NCI-H526 (cell line): ENCODE data around the gene GATAD2A.
A peak's percentile ranks its signal among the peaks of the same experiment; 100 is the strongest.
"Not testable (repeated sequence)": the region's sequence is repeated elsewhere in the genome, so short reads cannot be mapped to it uniquely, and the experiment has no call there.

Experiments
- DNase-seq, 2 experiments: peaks; one replicate each; lab custom pipeline; 2025; lab: John Stamatoyannopoulos, UW

Gene GATAD2A

GRCh38 chr19:19468424-19469050 is 63.1 kb downstream of the GATAD2A start:
- no peak for DNase-seq

- DNase-seq: no peak
Measured at GRCh38 chr19:19470579-19470978, 65.1 kb downstream of the GATAD2A start.

GRCh38 chr19:19471682-19472081 is 66.2 kb downstream of the GATAD2A start:
- no peak for DNase-seq

GRCh38 chr19:19472106-19472505 is 66.6 kb downstream of the GATAD2A start:
- DNase-seq: not testable (repeated sequence)

- DNase-seq: no peak
Measured at GRCh38 chr19:19475015-19475765, 69.7 kb downstream of the GATAD2A start.

GRCh38 chr19:19475849-19476828 is 70.7 kb downstream of the GATAD2A start:
- peak in 1 of 2 experiments; percentile 30 for DNase-seq

- no peak for DNase-seq
Measured at GRCh38 chr19:19477705-19478383, 72.4 kb downstream of the GATAD2A start.

- no peak for DNase-seq
Measured at GRCh38 chr19:19480688-19481087, 75.2 kb downstream of the GATAD2A start.

GRCh38 chr19:19482809-19483596 is 77.5 kb downstream of the GATAD2A start:
- no peak for DNase-seq

GRCh38 chr19:19485161-19485997 is 79.9 kb downstream of the GATAD2A start:
- DNase-seq: no peak

- DNase-seq: no peak
Measured at GRCh38 chr19:19485998-19486290, 80.5 kb downstream of the GATAD2A start.

GRCh38 chr19:19486343-19487076 is 81.0 kb downstream of the GATAD2A start:
- DNase-seq: no peak

- DNase-seq: no peak
Measured at GRCh38 chr19:19487077-19487949, 81.8 kb downstream of the GATAD2A start.

- DNase-seq: no peak
Measured at GRCh38 chr19:19487950-19488874, 82.7 kb downstream of the GATAD2A start.

- no peak for DNase-seq
Measured at GRCh38 chr19:19488875-19489690, 83.6 kb downstream of the GATAD2A start.

GRCh38 chr19:19489804-19490204 is 84.3 kb downstream of the GATAD2A start:
- DNase-seq: no peak
